B cell (primary cell): Measurements from ENCODE around the gene PCDH15. TPM values are rescaled to one million over a fixed set of nuclear protein-coding genes. Genes with fewer than 3 reads are reported as not detected.

Experiments used
- ATAC-seq: fragments of 200-7000 bp; cut with Tn5 transposase; one replicate; pipeline ENCODE4 v1.10.0; 2021; ENCODE audit warnings: low read depth, mild to moderate bottlenecking, moderate number of reproducible peaks, moderate library complexity
- CTCF ChIA-PET: fragments of 350-600 bp; sonication (Branson Sonifier 250); formaldehyde crosslinking; loops from one replicate; lab custom pipeline; 2021; ENCODE audit warnings: antibody characterized with exemption, inconsistent platforms; lab: Charles Lee
- POLR2A ChIA-PET: fragments of 350-600 bp; sonication (Branson Sonifier 250); formaldehyde crosslinking; loops from one replicate; lab custom pipeline; 2021; ENCODE audit warnings: antibody characterized with exemption; lab: Charles Lee
- DNase-seq: peaks from one replicate; pipeline ENCODE4 v3.0.0; 2013
- H2AFZ ChIP-seq: 2 replicates; pipeline ENCODE4 v1.6.1; 2012; ENCODE audit warnings: mild to moderate bottlenecking, low read depth, low read length; ENCODE audit not compliant: insufficient read depth, poor library complexity, severe bottlenecking
- H3K27ac ChIP-seq, 2 donors: 1 replicate in 1 of 2; 2 replicates in 1 of 2; pipeline ENCODE4 v1.5.1; 2012 to 2013; ENCODE audit warnings: low read length in 2 of 2, mild to moderate bottlenecking in 2 of 2, moderate library complexity in 1 of 2
- H3K27me3 ChIP-seq, 4 experiments: fragments of 200-600 bp in 1 of 4; sonication (generic) in 1 of 4; replicated peaks in 1 of 4; 1 replicate in 2 of 4; 2 replicates in 2 of 4; pipeline versions ENCODE4 v1.6.1 to v1.7.0; 2013 to 2016; ENCODE audit warnings: low read length in 3 of 4, mild to moderate bottlenecking in 2 of 4, mixed read lengths in 1 of 4, moderate library complexity in 1 of 4; ENCODE audit not compliant: insufficient read depth in 4 of 4, control insufficient read depth in 3 of 4; ENCODE audit errors: control extremely low read depth in 1 of 4
- H3K36me3 ChIP-seq, 2 experiments: replicated peaks in 1 of 2; 1 replicate in 1 of 2; 2 replicates in 1 of 2; pipeline versions ENCODE4 v1.6.1 to v1.7.1; 2013; ENCODE audit warnings: low read length in 1 of 2; ENCODE audit not compliant: insufficient read depth in 2 of 2, control insufficient read depth in 1 of 2; ENCODE audit errors: control extremely low read depth in 1 of 2, extremely low read depth in 1 of 2
- H3K4me1 ChIP-seq, 2 donors: fragments of 200-600 bp in 1 of 2; sonication (generic) in 1 of 2; 1 replicate in 1 of 2; 2 replicates in 1 of 2; pipeline versions ENCODE4 v1.5.1 to v1.6.1; 2013 to 2017; ENCODE audit warnings: low read length in 2 of 2; ENCODE audit not compliant: control insufficient read depth in 2 of 2, insufficient read depth in 2 of 2
- H3K4me2 ChIP-seq: replicated peaks from 2 replicates; pipeline ENCODE3; 2012; ENCODE audit warnings: mild to moderate bottlenecking, low read depth, low read length; ENCODE audit not compliant: poor library complexity, severe bottlenecking
- H3K4me3 ChIP-seq, 5 experiments: fragments of 200-600 bp in 1 of 5; sonication (generic) in 1 of 5; 1 replicate in 3 of 5; 2 replicates in 2 of 5; pipeline versions ENCODE4 v1.5.1 to v1.7.0; 2011 to 2016; ENCODE audit warnings: low read length in 4 of 5, mild to moderate bottlenecking in 4 of 5, low read depth in 2 of 5, control low read depth in 1 of 5, moderate library complexity in 1 of 5; ENCODE audit not compliant: insufficient read depth in 1 of 5; ENCODE audit errors: control extremely low read depth in 1 of 5, extremely low read depth in 1 of 5
- H3K79me2 ChIP-seq: fragments of 200-600 bp; sonication (generic); one replicate; pipeline ENCODE4 v1.6.0; 2016; ENCODE audit warnings: low read length; ENCODE audit not compliant: control insufficient read depth, insufficient read depth
- H3K9ac ChIP-seq: fragments of 200-600 bp; sonication (generic); 2 replicates; pipeline ENCODE4 v1.6.1; 2017; ENCODE audit warnings: mild to moderate bottlenecking, low read length, moderate library complexity
- H3K9me3 ChIP-seq, 3 donors: one replicate each; pipeline versions ENCODE4 v1.6.1 to v1.7.1; 2013; ENCODE audit warnings: low read length in 2 of 3; ENCODE audit not compliant: control insufficient read depth in 2 of 3, insufficient read depth in 1 of 3; ENCODE audit errors: control extremely low read depth in 1 of 3
- H4K20me1 ChIP-seq: 2 replicates; pipeline ENCODE4 v1.6.0; 2012; ENCODE audit warnings: mild to moderate bottlenecking, low read length; ENCODE audit not compliant: insufficient read depth, control insufficient read depth, poor library complexity, severe bottlenecking
- H3K27ac Mint-ChIP-seq: one replicate; pipeline ENCODE4 v1.8.0; 2021; ENCODE audit warnings: mixed read lengths
- H3K27me3 Mint-ChIP-seq: one replicate; pipeline ENCODE4 v1.8.0; 2021; ENCODE audit warnings: mixed read lengths
- H3K4me1 Mint-ChIP-seq: one replicate; pipeline ENCODE4 v1.8.0; 2021; ENCODE audit warnings: mixed read lengths
- H3K4me3 Mint-ChIP-seq: one replicate; pipeline ENCODE4 v1.8.0; 2021; ENCODE audit warnings: mixed read lengths
- H3K9me3 Mint-ChIP-seq: one replicate; pipeline ENCODE4 v1.8.0; 2022; ENCODE audit warnings: mixed read lengths; ENCODE audit not compliant: insufficient read depth
- EZH2 ChIP-seq: IDR thresholded peaks from 2 replicates; pipeline ENCODE4 v1.6.1; 2012; ENCODE audit warnings: borderline replicate concordance, low read depth, mild to moderate bottlenecking, moderate library complexity, low read length; ENCODE audit not compliant: insufficient read depth, poor library complexity, severe bottlenecking
- WGBS: methylation state at CpG from one replicate; pipeline ENCODE4 v1.1.5; 2013; ENCODE audit warnings: missing lambda C conversion rate; ENCODE audit not compliant: insufficient coverage; 5-methylcytosine and 5-hydroxymethylcytosine counted together
- intact Hi-C: fragments of 100-400 bp; cut with micrococcal nuclease; formaldehyde crosslinking; loops from one replicate; pipeline ENCODE4 v1.10.0; 2022
- polyA plus RNA-seq: library from polyadenylated mRNA; depleted of rRNA; stranded (reverse); fragments of >200 nt; gene quantifications from 2 replicates; pipeline ENCODE4 v1.2.3, GENCODE V29; 2012
- total RNA-seq, 2 donors: library from RNA; stranded (reverse); fragments of 120-200 nt in 1 of 2; gene quantifications; 1 replicate in 1 of 2; 2 replicates in 1 of 2; pipeline versions ENCODE4 v1.2.3 to v1.2.4, GENCODE V29; 2013 to 2022
- TF ChIP-seq, protein P1 (sequence below): fragments of 200-600 bp; IDR thresholded peaks from one replicate; pipeline ENCODE4 v1.8.0; 2022; ENCODE audit warnings: antibody characterized with exemption, mild to moderate bottlenecking

The PCDH15 gene
- total and polyA plus RNA-seq, 2 donors (not counting 1 experiment from before 2014, with no cell fraction given) = not detected

DNA sequence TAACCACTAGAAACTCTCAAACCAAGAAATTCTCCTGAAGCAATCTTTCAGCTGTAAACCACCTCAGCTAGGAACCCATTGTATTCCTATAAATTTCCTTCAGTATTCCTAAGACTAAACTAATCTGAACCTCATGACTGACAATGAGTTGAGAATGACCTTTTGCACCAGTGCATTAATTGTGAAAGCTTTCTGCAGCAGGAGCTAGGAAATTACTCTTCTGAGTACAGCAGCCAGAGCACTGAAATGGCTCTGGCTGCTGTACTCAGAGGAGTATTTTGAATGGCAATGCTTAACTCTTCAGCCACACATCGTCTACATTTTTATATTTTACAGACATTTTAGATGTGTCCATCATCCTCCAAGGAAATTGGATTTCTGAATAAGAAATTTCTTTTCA is 109.7 kb downstream of the PCDH15 start:
- Mint-ChIP-seq H3K4me1 (no peaks in the 10 kb centered on the region), H3K4me3 (no peak overlapping the region), H3K27me3 (no peaks in the 10 kb centered on the region), H3K27ac (no peak overlapping the region), H3K9me3 (no peaks in the 10 kb centered on the region)
- H3K27me3 ChIP-seq = no peaks in the 10 kb centered on the region
- no peak overlapping the region for H3K4me2 ChIP-seq
- WGBS = no CpG with 5 or more reads among the region's 1 CpG
- DNase-seq (no peak), ATAC-seq (no peak)
- CTCF ChIA-PET = no interaction called here
- H2AFZ ChIP-seq = no peak overlapping the region
- no peak overlapping the region for H3K27ac ChIP-seq
- H3K36me3 ChIP-seq = no peaks in the 10 kb centered on the region
- H3K9ac ChIP-seq = no peak overlapping the region
- TF ChIP-seq, protein P1, sequence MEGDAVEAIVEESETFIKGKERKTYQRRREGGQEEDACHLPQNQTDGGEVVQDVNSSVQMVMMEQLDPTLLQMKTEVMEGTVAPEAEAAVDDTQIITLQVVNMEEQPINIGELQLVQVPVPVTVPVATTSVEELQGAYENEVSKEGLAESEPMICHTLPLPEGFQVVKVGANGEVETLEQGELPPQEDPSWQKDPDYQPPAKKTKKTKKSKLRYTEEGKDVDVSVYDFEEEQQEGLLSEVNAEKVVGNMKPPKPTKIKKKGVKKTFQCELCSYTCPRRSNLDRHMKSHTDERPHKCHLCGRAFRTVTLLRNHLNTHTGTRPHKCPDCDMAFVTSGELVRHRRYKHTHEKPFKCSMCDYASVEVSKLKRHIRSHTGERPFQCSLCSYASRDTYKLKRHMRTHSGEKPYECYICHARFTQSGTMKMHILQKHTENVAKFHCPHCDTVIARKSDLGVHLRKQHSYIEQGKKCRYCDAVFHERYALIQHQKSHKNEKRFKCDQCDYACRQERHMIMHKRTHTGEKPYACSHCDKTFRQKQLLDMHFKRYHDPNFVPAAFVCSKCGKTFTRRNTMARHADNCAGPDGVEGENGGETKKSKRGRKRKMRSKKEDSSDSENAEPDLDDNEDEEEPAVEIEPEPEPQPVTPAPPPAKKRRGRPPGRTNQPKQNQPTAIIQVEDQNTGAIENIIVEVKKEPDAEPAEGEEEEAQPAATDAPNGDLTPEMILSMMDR = no peak
- no peak for TF ChIP-seq EZH2
- intact Hi-C loops = no loop called here
- no peak overlapping the region for H3K4me3 ChIP-seq
- no peaks in the 10 kb centered on the region for H4K20me1 ChIP-seq
- H3K9me3 ChIP-seq = no peaks in the 10 kb centered on the region
- no peaks in the 10 kb centered on the region for H3K4me1 ChIP-seq
- POLR2A ChIA-PET = no interaction called here
- H3K79me2 ChIP-seq = no peaks in the 10 kb centered on the region

DNA sequence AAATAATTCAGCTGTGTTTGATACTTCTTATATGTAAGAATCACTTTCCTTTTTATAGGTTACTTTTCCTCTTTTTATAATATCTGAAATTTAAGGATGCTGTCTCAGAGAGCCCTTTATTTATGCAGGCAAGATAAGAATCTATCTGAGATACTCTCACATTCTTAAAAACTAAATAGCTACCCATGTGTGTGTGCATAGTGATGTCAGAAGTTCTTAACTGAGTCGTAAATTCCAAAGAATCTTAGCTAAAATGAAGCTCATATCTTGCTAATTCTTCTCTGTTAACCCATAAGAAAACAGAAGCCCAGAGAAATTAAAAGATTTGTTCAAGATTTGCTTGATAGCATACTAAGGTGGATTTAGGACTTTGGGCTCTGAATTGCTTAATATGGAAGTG is 118.5 kb downstream of the PCDH15 start:
- no CpG with 5 or more reads among the region's 1 CpG for WGBS
- Histone ChIP-seq H3K4me3 (no peak overlapping the region), H3K4me2 (no peak overlapping the region), H3K79me2 (no peaks in the 10 kb centered on the region), H3K27me3 (no peaks in the 10 kb centered on the region), H3K9ac (no peak overlapping the region), H4K20me1 (no peaks in the 10 kb centered on the region), H2AFZ (no peak overlapping the region), H3K27ac (no peak overlapping the region), H3K36me3 (no peaks in the 10 kb centered on the region), H3K9me3 (peaks cover 0 to 2% (median 0%) of the 10 kb centered on the region in 3 donors), H3K4me1 (no peaks in the 10 kb centered on the region)
- Mint-ChIP-seq H3K4me1 (no peaks in the 10 kb centered on the region), H3K4me3 (no peak overlapping the region), H3K27me3 (no peaks in the 10 kb centered on the region), H3K27ac (no peak overlapping the region), H3K9me3 (no peaks in the 10 kb centered on the region)
- intact Hi-C loops = no loop called here
- ChIA-PET POLR2A (no interaction called here), CTCF (no interaction called here)
- no peak for DNase-seq
- TF ChIP-seq, protein P1 = no peak
- TF ChIP-seq EZH2 = no peak
- no peak for ATAC-seq
